Adrenal gland (tissue), 5 donors: Measurements from ENCODE around the gene UBE2G1.
"Not testable (repeated sequence)": the region's sequence is repeated elsewhere in the genome, so short reads cannot be mapped to it uniquely, and the experiment has no call there.

Experiments used
- CTCF ChIP-seq, 6 experiments: fragments of 450-650 bp in 4 of 6; fragments of 200-600 bp in 2 of 6; sonication (generic) in 1 of 6; IDR thresholded peaks; 1 replicate in 5 of 6; 2 replicates in 1 of 6; pipeline versions ENCODE4 v1.5.1 to v1.8.0; 2016 to 2021; ENCODE audit warnings: antibody characterized with exemption in 6 of 6, mild to moderate bottlenecking in 2 of 6, moderate library complexity in 1 of 6
- POLR2A ChIP-seq, 2 donors: fragments of 450-650 bp; IDR thresholded peaks; one replicate each; pipeline ENCODE4 v1.6.1; 2017; ENCODE audit warnings: antibody characterized with exemption in 2 of 2, mild to moderate bottlenecking in 2 of 2, moderate library complexity in 1 of 2
- donor health status: DM: no; HTN: no; CAD: no.

GRCh38 chr17:4255271-4255670 is 111.2 kb downstream of the UBE2G1 start:
- TF ChIP-seq CTCF, POLR2A (IDR thresholded peaks at IDR 0.05): not testable (repeated sequence)
